CD8-positive, alpha-beta memory T cell (primary cell): ENCODE data around the gene FBXO9. TPM values are rescaled to one million over a fixed set of nuclear protein-coding genes. Genes with fewer than 3 reads are reported as not detected.

Source experiments
- CTCF ChIA-PET: fragments of 350-600 bp; sonication (Branson Sonifier 250); formaldehyde crosslinking; loops from one replicate; lab custom pipeline; 2021; ENCODE audit warnings: antibody characterized with exemption; lab: Charles Lee
- POLR2A ChIA-PET: fragments of 350-600 bp; sonication (Branson Sonifier 250); formaldehyde crosslinking; loops from one replicate; lab custom pipeline; 2021; ENCODE audit warnings: antibody characterized with exemption; lab: Charles Lee
- DNase-seq, 5 donors: peaks; one replicate each; pipeline versions ENCODE4 v3.0.0 to v3.0.0-alpha.2; 2020 to 2022; ENCODE audit warnings: mixed read lengths in 1 of 5
- H3K27ac ChIP-seq: one replicate; pipeline ENCODE4 v1.7.0; 2013; ENCODE audit warnings: low read depth, mild to moderate bottlenecking, low read length, moderate library complexity
- H3K27me3 ChIP-seq: 2 replicates; pipeline ENCODE4 v1.7.0; 2013; ENCODE audit warnings: low read length, mild to moderate bottlenecking; ENCODE audit not compliant: insufficient read depth, poor library complexity, severe bottlenecking
- H3K36me3 ChIP-seq: 2 replicates; pipeline ENCODE4 v1.7.0; 2013; ENCODE audit warnings: mild to moderate bottlenecking, low read length, moderate library complexity; ENCODE audit not compliant: insufficient read depth
- H3K4me1 ChIP-seq: 2 replicates; pipeline ENCODE4 v1.7.0; 2013; ENCODE audit warnings: mild to moderate bottlenecking, low read length, moderate library complexity; ENCODE audit not compliant: insufficient read depth
- H3K4me3 ChIP-seq: 2 replicates; pipeline ENCODE4 v1.7.0; 2013; ENCODE audit warnings: mild to moderate bottlenecking, low read length
- H3K9me3 ChIP-seq: 2 replicates; pipeline ENCODE4 v1.7.0; 2013; ENCODE audit warnings: mild to moderate bottlenecking, low read length
- H3K27ac Mint-ChIP-seq, 8 donors: one replicate each; pipeline ENCODE4 v1.8.0; 2020 to 2021; ENCODE audit warnings: mixed read lengths in 8 of 8, mild to moderate bottlenecking in 6 of 8, inconsistent platforms in 3 of 8, moderate library complexity in 3 of 8
- H3K27me3 Mint-ChIP-seq, 2 donors: one replicate each; pipeline ENCODE4 v1.8.0; 2020 to 2021; ENCODE audit warnings: mixed read lengths in 2 of 2, mild to moderate bottlenecking in 1 of 2, moderate library complexity in 1 of 2
- H3K36me3 Mint-ChIP-seq, 3 donors: one replicate each; pipeline ENCODE4 v1.8.0; 2020 to 2021; ENCODE audit warnings: mixed read lengths in 3 of 3, inconsistent platforms in 1 of 3, mild to moderate bottlenecking in 1 of 3
- H3K4me1 Mint-ChIP-seq, 3 donors: one replicate each; pipeline ENCODE4 v1.8.0; 2020 to 2021; ENCODE audit warnings: mixed read lengths in 3 of 3, inconsistent platforms in 1 of 3, mild to moderate bottlenecking in 1 of 3
- H3K4me3 Mint-ChIP-seq, 7 donors: one replicate each; pipeline ENCODE4 v1.8.0; 2020 to 2021; ENCODE audit warnings: mixed read lengths in 7 of 7, mild to moderate bottlenecking in 6 of 7, moderate library complexity in 4 of 7, inconsistent platforms in 2 of 7
- H3K9me3 Mint-ChIP-seq, 5 donors: one replicate each; pipeline ENCODE4 v1.8.0; 2020 to 2022; ENCODE audit warnings: mixed read lengths in 5 of 5, mild to moderate bottlenecking in 3 of 5, moderate library complexity in 2 of 5, inconsistent platforms in 1 of 5
- polyA plus RNA-seq: library from polyadenylated mRNA; unstranded; fragments of 300-500 nt; fragmentation: Illumina TruSeq; gene quantifications from one replicate; pipeline ENCODE4 v1.2.3, GENCODE V29; 2021
- total RNA-seq, 2 experiments: library from RNA; stranded (reverse); gene quantifications; one replicate each; pipeline ENCODE4 v1.2.3, GENCODE V29; 2021

FBXO9 gene
- total and polyA plus RNA-seq, 3 experiments from 2014 or later: 57.3 to 71.2 (median 62.7) TPM

DNA sequence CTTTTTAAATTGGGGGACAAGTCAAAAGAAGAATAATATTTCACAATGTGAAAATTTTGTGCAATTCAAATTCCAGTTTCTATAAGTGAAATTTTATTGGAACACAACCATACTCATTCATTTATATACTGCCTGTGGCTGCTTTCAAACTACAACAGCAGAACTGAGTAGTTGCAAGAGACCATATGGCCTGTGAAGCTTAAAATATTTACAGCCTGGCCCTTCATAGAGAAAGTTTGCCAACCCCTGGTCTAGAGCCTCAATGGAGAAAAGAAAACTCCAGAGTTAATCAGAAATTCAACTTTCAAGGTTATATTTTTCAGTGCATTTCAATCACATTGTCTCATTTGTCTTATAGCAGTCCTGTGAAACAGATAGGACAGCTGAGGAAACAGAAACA, 26.6 kb upstream of the FBXO9 start:
- H3K9me3 Mint-ChIP-seq: no peaks in the 10 kb centered on the region
- H3K27me3 Mint-ChIP-seq: no peaks in the 10 kb centered on the region
- H3K4me1 ChIP-seq: no peaks in the 10 kb centered on the region
- H3K27ac Mint-ChIP-seq: no peak overlapping the region
- no peaks in the 10 kb centered on the region for H3K9me3 ChIP-seq
- no peak overlapping the region for H3K4me3 ChIP-seq
- peaks cover 0 to 3% (median 0%) of the 10 kb centered on the region in 3 donors for H3K4me1 Mint-ChIP-seq
- H3K36me3 ChIP-seq: peaks cover 23% of the 10 kb centered on the region
- H3K4me3 Mint-ChIP-seq: no peak overlapping the region
- ChIA-PET POLR2A (no interaction called here), CTCF (interaction anchor here (1.0 kb wide), 1 partner anchor 10 kb away, joined by 4 read pairs; no protein-coding TSS in a partner anchor)
- H3K36me3 Mint-ChIP-seq: peaks cover 35 to 71% (median 39%) of the 10 kb centered on the region in 3 donors
- no peak overlapping the region for H3K27ac ChIP-seq
- H3K27me3 ChIP-seq: no peaks in the 10 kb centered on the region
- no peak for DNase-seq

DNA sequence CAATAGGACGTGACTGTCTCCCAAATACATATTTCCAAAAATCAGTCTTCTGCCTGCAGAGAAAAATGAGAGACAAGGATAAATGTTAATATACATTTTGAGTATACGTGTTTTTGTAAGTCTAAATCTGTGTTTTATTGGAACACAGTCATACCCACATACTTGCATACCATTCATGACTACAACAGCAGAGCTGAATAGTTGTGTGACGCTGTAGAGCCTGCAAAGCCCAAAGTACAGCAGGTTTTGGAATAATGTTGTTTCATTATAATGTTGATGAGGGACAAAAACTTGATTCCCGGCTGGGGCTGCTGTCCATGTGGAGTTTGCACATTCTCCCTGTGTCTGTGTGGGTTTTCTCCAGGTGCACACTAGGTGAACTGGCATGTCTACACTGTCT, 23.8 kb upstream of the FBXO9 start:
- POLR2A ChIA-PET: no interaction called here
- H3K4me3 ChIP-seq: no peak overlapping the region
- Mint-ChIP-seq H3K4me3 (no peak overlapping the region), H3K4me1 (peaks cover 0 to 3% (median 2%) of the 10 kb centered on the region in 3 donors), H3K36me3 (peaks cover 26 to 46% (median 30%) of the 10 kb centered on the region in 3 donors), H3K27ac (no peak overlapping the region), H3K27me3 (no peaks in the 10 kb centered on the region), H3K9me3 (no peaks in the 10 kb centered on the region)
- H3K27me3 ChIP-seq: no peaks in the 10 kb centered on the region
- CTCF ChIA-PET: interaction anchor here (0.9 kb wide), 1 partner anchor 451 kb away, joined by 3 read pairs; no protein-coding TSS in a partner anchor
- no peaks in the 10 kb centered on the region for H3K4me1 ChIP-seq
- H3K9me3 ChIP-seq: no peaks in the 10 kb centered on the region
- H3K36me3 ChIP-seq: peaks cover 12% of the 10 kb centered on the region
- no peak overlapping the region for H3K27ac ChIP-seq
- DNase-seq: no peak

DNA sequence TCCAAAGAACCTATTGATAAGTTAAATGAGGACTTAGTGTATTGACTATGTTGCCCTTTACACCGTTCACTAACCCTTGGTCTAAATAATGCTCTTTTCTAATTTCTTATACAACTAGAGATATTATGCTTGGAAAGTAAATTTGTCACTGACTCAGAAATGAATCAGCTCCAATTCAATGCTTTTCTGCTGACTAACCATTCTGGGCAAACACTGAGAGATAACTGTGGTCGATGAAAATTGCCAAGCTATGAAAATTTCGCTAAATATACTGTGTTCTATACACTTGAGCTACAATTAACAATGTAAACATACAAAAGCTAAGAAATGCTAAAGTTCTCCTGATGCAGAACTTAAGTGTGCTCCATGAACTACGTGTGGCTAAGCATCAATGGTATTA, 23.1 kb upstream of the FBXO9 start:
- H3K4me3 ChIP-seq: no peak overlapping the region
- H3K36me3 ChIP-seq: peaks cover 12% of the 10 kb centered on the region
- H3K9me3 ChIP-seq: no peaks in the 10 kb centered on the region
- ChIA-PET CTCF (no interaction called here), POLR2A (no interaction called here)
- H3K4me1 ChIP-seq: no peaks in the 10 kb centered on the region
- DNase-seq: no peak
- Mint-ChIP-seq H3K36me3 (peaks cover 22 to 42% (median 28%) of the 10 kb centered on the region in 3 donors), H3K4me1 (peaks cover 6 to 9% (median 8%) of the 10 kb centered on the region in 3 donors), H3K4me3 (no peak overlapping the region), H3K9me3 (no peaks in the 10 kb centered on the region), H3K27me3 (peaks cover 0 to 3% of the 10 kb centered on the region in 2 donors), H3K27ac (no peak overlapping the region)
- H3K27me3 ChIP-seq: no peaks in the 10 kb centered on the region
- H3K27ac ChIP-seq: no peak overlapping the region

DNA sequence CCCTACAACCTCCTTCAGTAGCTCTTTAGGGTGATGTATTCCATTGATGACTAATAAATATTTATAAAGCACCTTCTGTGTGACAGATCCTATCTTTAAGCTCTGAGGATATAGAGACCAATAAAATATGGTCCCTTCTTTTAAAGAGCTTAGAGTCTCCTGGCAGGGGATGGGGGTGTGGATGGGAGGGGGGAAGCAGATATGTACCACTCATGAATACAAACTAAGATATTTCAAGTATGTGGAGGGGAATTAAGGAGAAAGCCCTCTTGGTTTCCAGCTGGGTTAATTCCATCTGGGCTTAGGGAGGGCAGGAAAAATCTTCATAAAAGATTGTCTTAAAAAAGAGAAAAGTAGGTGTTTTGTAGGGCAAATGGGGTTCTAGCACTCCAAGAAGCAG, 21.6 kb upstream of the FBXO9 start:
- Mint-ChIP-seq H3K4me3 (no peak overlapping the region), H3K27me3 (peaks cover 0 to 3% of the 10 kb centered on the region in 2 donors), H3K27ac (peak overlapping the region in 1 of 8 donors; percentile 51), H3K9me3 (no peaks in the 10 kb centered on the region), H3K4me1 (peaks cover 18 to 21% (median 18%) of the 10 kb centered on the region in 3 donors), H3K36me3 (peaks cover 22 to 36% (median 26%) of the 10 kb centered on the region in 3 donors)
- Histone ChIP-seq H3K9me3 (no peaks in the 10 kb centered on the region), H3K4me1 (peaks cover 10% of the 10 kb centered on the region), H3K27me3 (no peaks in the 10 kb centered on the region), H3K4me3 (no peak overlapping the region), H3K27ac (no peak overlapping the region), H3K36me3 (peaks cover 12% of the 10 kb centered on the region)
- POLR2A ChIA-PET: interaction anchor here (0.5 kb wide), 1 partner anchor 78 kb away, joined by 3 read pairs; no protein-coding TSS in a partner anchor
- CTCF ChIA-PET: no interaction called here
- DNase-seq: no peak

DNA sequence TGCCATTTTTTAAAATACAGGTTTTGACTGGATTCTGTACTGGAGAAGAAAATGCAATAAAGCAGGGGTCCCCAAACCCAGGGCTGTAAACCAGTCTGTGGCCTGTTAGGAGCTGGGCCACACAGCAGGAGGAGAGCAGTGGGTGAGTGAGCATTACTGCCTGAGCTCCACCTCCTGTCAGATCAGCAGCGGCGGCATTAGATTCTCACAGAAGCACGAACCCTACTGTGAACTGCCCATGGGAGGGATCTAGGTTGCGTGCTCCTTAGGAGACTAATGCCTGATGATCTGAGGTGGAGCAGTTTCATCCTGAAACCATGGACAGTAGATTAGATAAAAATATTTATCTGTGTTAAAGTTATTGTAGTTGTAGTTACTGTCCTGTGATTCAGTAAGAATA, 21.1 kb upstream of the FBXO9 start:
- H3K27me3 Mint-ChIP-seq: peaks cover 0 to 3% of the 10 kb centered on the region in 2 donors
- Histone ChIP-seq H3K27me3 (no peaks in the 10 kb centered on the region), H3K4me1 (peaks cover 15% of the 10 kb centered on the region), H3K36me3 (peaks cover 12% of the 10 kb centered on the region), H3K4me3 (no peak overlapping the region), H3K27ac (no peak overlapping the region), H3K9me3 (no peaks in the 10 kb centered on the region)
- H3K36me3 Mint-ChIP-seq: peaks cover 21 to 31% (median 23%) of the 10 kb centered on the region in 3 donors
- no peak overlapping the region for H3K4me3 Mint-ChIP-seq
- ChIA-PET POLR2A (interaction anchor here (0.5 kb wide), 1 partner anchor 78 kb away, joined by 3 read pairs; no protein-coding TSS in a partner anchor), CTCF (no interaction called here)
- DNase-seq: no peak
- H3K4me1 Mint-ChIP-seq: peaks cover 23 to 26% (median 23%) of the 10 kb centered on the region in 3 donors
- H3K27ac Mint-ChIP-seq: peak overlapping the region in 1 of 8 donors; percentile 51
- no peaks in the 10 kb centered on the region for H3K9me3 Mint-ChIP-seq

DNA sequence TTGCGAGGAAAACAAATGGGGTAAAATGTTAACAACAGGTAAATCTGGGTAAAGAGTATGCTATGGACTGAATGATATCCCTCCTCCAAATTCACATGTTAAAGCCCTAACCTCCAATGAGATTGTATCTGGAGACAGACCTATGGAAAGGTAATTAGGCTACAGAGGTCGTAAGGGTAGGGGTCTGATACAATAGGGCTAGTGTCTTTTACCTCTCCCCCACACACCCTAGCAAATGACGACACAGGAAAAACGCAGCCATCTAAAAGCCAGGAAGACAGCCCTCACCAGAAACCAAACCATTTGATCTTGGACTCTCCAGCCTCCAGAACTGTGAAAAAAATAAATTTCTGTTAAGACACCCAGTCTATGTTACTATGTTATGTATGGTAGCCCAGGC, 20.6 kb upstream of the FBXO9 start:
- Histone ChIP-seq H3K4me1 (peaks cover 18% of the 10 kb centered on the region), H3K9me3 (no peaks in the 10 kb centered on the region), H3K4me3 (no peak overlapping the region), H3K27me3 (no peaks in the 10 kb centered on the region), H3K27ac (no peak overlapping the region), H3K36me3 (peaks cover 12% of the 10 kb centered on the region)
- Mint-ChIP-seq H3K27ac (no peak overlapping the region), H3K4me3 (no peak overlapping the region), H3K9me3 (no peaks in the 10 kb centered on the region), H3K36me3 (peaks cover 16 to 26% (median 19%) of the 10 kb centered on the region in 3 donors), H3K4me1 (peaks cover 26 to 31% (median 28%) of the 10 kb centered on the region in 3 donors), H3K27me3 (peaks cover 0 to 3% of the 10 kb centered on the region in 2 donors)
- DNase-seq: no peak
- ChIA-PET CTCF (no interaction called here), POLR2A (no interaction called here)

DNA sequence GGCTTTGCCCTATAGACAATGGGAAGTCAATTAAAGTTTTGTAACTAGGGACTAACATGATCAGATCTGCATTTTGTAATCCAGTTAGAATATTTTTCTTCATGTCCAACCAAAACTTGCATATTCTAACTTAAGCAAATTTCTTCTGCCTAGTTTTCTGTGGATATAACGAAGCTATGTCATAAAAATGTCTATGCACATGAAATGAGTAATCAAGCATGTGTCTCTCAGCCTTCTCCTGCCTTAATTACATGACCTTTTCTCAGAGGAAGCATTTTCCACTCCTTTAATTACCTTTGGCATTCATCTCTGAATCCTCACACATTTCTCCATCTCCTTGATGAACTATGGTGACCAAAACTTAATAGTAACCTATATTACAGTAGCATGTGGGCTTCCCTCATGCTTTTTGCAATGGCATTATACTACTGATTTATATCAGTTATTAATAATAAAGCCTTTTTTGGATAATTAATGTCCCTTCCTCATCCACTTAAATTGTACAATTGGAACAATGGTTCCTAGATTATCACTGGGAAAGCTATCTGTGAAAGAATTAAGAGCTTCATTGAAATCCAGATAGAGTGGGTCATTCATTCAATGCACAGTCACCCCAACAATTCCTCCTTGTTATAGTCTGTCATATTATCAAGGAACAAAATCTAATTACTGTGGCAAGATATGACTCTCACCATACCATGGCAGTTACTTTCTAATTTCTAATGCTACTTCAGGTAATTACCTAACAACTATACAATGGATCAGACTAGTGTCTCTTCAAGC, 19.1 kb upstream of the FBXO9 start:
- H3K9me3 ChIP-seq: no peaks in the 10 kb centered on the region
- POLR2A ChIA-PET: no interaction called here
- Mint-ChIP-seq H3K4me3 (no peak overlapping the region), H3K9me3 (no peaks in the 10 kb centered on the region), H3K27me3 (peaks cover 0 to 3% of the 10 kb centered on the region in 2 donors), H3K36me3 (peaks cover under 1 to 13% (median 5%) of the 10 kb centered on the region in 3 donors), H3K27ac (no peak overlapping the region), H3K4me1 (peaks cover 26 to 31% (median 28%) of the 10 kb centered on the region in 3 donors)
- H3K27me3 ChIP-seq: no peaks in the 10 kb centered on the region
- no peak overlapping the region for H3K4me3 ChIP-seq
- H3K27ac ChIP-seq: no peak overlapping the region
- DNase-seq: no peak
- peaks cover 18% of the 10 kb centered on the region for H3K4me1 ChIP-seq
- peaks cover 1% of the 10 kb centered on the region for H3K36me3 ChIP-seq
- CTCF ChIA-PET: interaction anchor here (0.7 kb wide), 1 partner anchor 10 kb away, joined by 3 read pairs; no protein-coding TSS in a partner anchor
